ENCODE results near the gene RSRP1.

Gene RSRP1

GRCh38 chr1:25217598-25218232 is 29.5 kb downstream of the RSRP1 start:
- no peak for DNase-seq (ENCODE audit: low spot score)

- no peak for DNase-seq (ENCODE audit: low spot score)
Observed at GRCh38 chr1:25217015-25217414, 30.2 kb downstream of the RSRP1 start.

GRCh38 chr1:25216123-25216522 is 31.1 kb downstream of the RSRP1 start:
- no peak for DNase-seq (ENCODE audit: low spot score)

- DNase-seq (ENCODE audit: low spot score) = no peak
Observed at GRCh38 chr1:25212725-25213124, 34.5 kb downstream of the RSRP1 start.

GRCh38 chr1:25210728-25211127 is 36.5 kb downstream of the RSRP1 start:
- no peak for DNase-seq (ENCODE audit: low spot score)

GRCh38 chr1:25209516-25209915 is 37.7 kb downstream of the RSRP1 start:
- DNase-seq (ENCODE audit: low spot score) = no peak

GRCh38 chr1:25208561-25209222 is 38.6 kb downstream of the RSRP1 start:
- DNase-seq (ENCODE audit: low spot score) = no peak

GRCh38 chr1:25208092-25208491 is 39.2 kb downstream of the RSRP1 start:
- DNase-seq (ENCODE audit: low spot score) = no peak

GRCh38 chr1:25206201-25206600 is 41.1 kb downstream of the RSRP1 start:
- no peak for DNase-seq (ENCODE audit: low spot score)

- no peak for DNase-seq (ENCODE audit: low spot score)
Observed at GRCh38 chr1:25205786-25206185, 41.5 kb downstream of the RSRP1 start.

- peak; percentile 60 for DNase-seq (ENCODE audit: low spot score)
Observed at GRCh38 chr1:25204797-25205480, 42.3 kb downstream of the RSRP1 start.

- DNase-seq (ENCODE audit: low spot score) = no peak
Observed at GRCh38 chr1:25201006-25201405, 46.2 kb downstream of the RSRP1 start.

GRCh38 chr1:25199819-25200620 is 47.2 kb downstream of the RSRP1 start:
- DNase-seq (ENCODE audit: low spot score) = no peak

- no peak for DNase-seq (ENCODE audit: low spot score)
Observed at GRCh38 chr1:25198663-25199252, 48.5 kb downstream of the RSRP1 start.

- no peak for DNase-seq (ENCODE audit: low spot score)
Observed at GRCh38 chr1:25197982-25198662, 49.1 kb downstream of the RSRP1 start.

GRCh38 chr1:25197235-25197975 is 49.8 kb downstream of the RSRP1 start:
- DNase-seq (ENCODE audit: low spot score) = no peak

GRCh38 chr1:25196830-25197229 is 50.4 kb downstream of the RSRP1 start:
- DNase-seq (ENCODE audit: low spot score) = no peak

GRCh38 chr1:25195835-25196234 is 51.4 kb downstream of the RSRP1 start:
- no peak for DNase-seq (ENCODE audit: low spot score)

- DNase-seq (ENCODE audit: low spot score) = no peak
Observed at GRCh38 chr1:25194572-25195020, 52.7 kb downstream of the RSRP1 start.

- DNase-seq (ENCODE audit: low spot score) = no peak
Observed at GRCh38 chr1:25194054-25194453, 53.2 kb downstream of the RSRP1 start.

GRCh38 chr1:25193229-25193628 is 54.0 kb downstream of the RSRP1 start:
- DNase-seq (ENCODE audit: low spot score) = no peak
